Uterus (tissue), 2 donors: ENCODE measurements around the gene ARPP21.

ENCODE experiments used
- CTCF ChIP-seq, 4 experiments: fragments of 200-600 bp in 2 of 4; fragments of 450-650 bp in 2 of 4; sonication (generic) in 2 of 4; IDR thresholded peaks; one replicate each; pipeline ENCODE4 v1.5.1; 2016 to 2019; ENCODE audit warnings: antibody characterized with exemption in 4 of 4, mild to moderate bottlenecking in 2 of 4, moderate library complexity in 1 of 4
- POLR2A ChIP-seq, 2 donors: fragments of 450-650 bp; IDR thresholded peaks; one replicate each; pipeline ENCODE4 v1.6.1; 2016; ENCODE audit warnings: antibody characterized with exemption in 2 of 2, mild to moderate bottlenecking in 1 of 2, moderate library complexity in 1 of 2

- TF ChIP-seq CTCF (IDR thresholded peaks at IDR 0.05) (no peak), POLR2A (IDR thresholded peaks at IDR 0.05) (no peak)
These were observed 118.8 kb downstream of the ARPP21 start for GRCh38 chr3:35757991-35758757.
